ENCODE results near the gene NRXN3. TPM values are rescaled to one million over a fixed set of nuclear protein-coding genes. Genes with fewer than 3 reads are reported as not detected.

The NRXN3 gene
- total and polyA plus RNA-seq, 2 experiments from 2014 or later = 1.0 to 1.8 TPM

GRCh38 chr14:79914595-79914994 is 1744.4 kb downstream of the NRXN3 start:
- H3K27ac ChIP-seq (ENCODE audit: low read depth) = no peak overlapping the region
- Mint-ChIP-seq H3K27ac (no peak overlapping the region), H3K4me3 (no peak overlapping the region), H3K36me3 (ENCODE audit: low read depth) (no peaks in the 10 kb centered on the region), H3K9me3 (no peaks in the 10 kb centered on the region), H3K4me1 (no peaks in the 10 kb centered on the region; the same call in 2 of the 3 replicates), H3K27me3 (ENCODE audit: insufficient read depth, low read depth, poor library complexity) (no peaks in the 10 kb centered on the region)
- no peak overlapping the region for H3K4me2 ChIP-seq
- DNase-seq (ENCODE audit: low spot score) = no peak
- H2AFZ ChIP-seq = no peak overlapping the region
- no peak for ATAC-seq
- H3K4me1 ChIP-seq (ENCODE audit: insufficient read depth) = 0 out of 2 replicates have a peak, but pooled peaks cover 5% of the 10 kb centered on the region
- no peaks in the 10 kb centered on the region for H4K20me1 ChIP-seq (replicated peaks; ENCODE audit: insufficient read depth)
- no peaks in the 10 kb centered on the region for H3K27me3 ChIP-seq (ENCODE audit: insufficient read depth)
- TF ChIP-seq, protein P1, sequence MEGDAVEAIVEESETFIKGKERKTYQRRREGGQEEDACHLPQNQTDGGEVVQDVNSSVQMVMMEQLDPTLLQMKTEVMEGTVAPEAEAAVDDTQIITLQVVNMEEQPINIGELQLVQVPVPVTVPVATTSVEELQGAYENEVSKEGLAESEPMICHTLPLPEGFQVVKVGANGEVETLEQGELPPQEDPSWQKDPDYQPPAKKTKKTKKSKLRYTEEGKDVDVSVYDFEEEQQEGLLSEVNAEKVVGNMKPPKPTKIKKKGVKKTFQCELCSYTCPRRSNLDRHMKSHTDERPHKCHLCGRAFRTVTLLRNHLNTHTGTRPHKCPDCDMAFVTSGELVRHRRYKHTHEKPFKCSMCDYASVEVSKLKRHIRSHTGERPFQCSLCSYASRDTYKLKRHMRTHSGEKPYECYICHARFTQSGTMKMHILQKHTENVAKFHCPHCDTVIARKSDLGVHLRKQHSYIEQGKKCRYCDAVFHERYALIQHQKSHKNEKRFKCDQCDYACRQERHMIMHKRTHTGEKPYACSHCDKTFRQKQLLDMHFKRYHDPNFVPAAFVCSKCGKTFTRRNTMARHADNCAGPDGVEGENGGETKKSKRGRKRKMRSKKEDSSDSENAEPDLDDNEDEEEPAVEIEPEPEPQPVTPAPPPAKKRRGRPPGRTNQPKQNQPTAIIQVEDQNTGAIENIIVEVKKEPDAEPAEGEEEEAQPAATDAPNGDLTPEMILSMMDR (conservative IDR thresholded peaks at IDR 0.05; ENCODE audit: low read depth in 2 of 2) = no peak
- TF ChIP-seq ETS1 (IDR thresholded peaks at IDR 0.05) (no peak), EZH2phosphoT487 (IDR thresholded peaks at IDR 0.05; ENCODE audit: unreplicated experiment) (no peak), EZH2 (IDR thresholded peaks at IDR 0.05; ENCODE audit: low read depth, unreplicated experiment) (no peak), ZNF331 (CRISPR knock-in tag; IDR thresholded peaks at IDR 0.05; ENCODE audit: low read depth) (no peak), CREB1 (CRISPR knock-in tag; IDR thresholded peaks at IDR 0.05; ENCODE audit: low read depth) (no peak), STAT1 (IDR thresholded peaks at IDR 0.05; ENCODE audit: unreplicated experiment) (no peak), NANOG (IDR thresholded peaks at IDR 0.05; ENCODE audit: borderline replicate concordance) (no peak), ZNF114 (CRISPR knock-in tag; IDR thresholded peaks at IDR 0.05) (no peak), POLR2AphosphoS5 (IDR thresholded peaks at IDR 0.05; ENCODE audit: low read depth) (no peak)
- TF ChIP-seq, protein P2, sequence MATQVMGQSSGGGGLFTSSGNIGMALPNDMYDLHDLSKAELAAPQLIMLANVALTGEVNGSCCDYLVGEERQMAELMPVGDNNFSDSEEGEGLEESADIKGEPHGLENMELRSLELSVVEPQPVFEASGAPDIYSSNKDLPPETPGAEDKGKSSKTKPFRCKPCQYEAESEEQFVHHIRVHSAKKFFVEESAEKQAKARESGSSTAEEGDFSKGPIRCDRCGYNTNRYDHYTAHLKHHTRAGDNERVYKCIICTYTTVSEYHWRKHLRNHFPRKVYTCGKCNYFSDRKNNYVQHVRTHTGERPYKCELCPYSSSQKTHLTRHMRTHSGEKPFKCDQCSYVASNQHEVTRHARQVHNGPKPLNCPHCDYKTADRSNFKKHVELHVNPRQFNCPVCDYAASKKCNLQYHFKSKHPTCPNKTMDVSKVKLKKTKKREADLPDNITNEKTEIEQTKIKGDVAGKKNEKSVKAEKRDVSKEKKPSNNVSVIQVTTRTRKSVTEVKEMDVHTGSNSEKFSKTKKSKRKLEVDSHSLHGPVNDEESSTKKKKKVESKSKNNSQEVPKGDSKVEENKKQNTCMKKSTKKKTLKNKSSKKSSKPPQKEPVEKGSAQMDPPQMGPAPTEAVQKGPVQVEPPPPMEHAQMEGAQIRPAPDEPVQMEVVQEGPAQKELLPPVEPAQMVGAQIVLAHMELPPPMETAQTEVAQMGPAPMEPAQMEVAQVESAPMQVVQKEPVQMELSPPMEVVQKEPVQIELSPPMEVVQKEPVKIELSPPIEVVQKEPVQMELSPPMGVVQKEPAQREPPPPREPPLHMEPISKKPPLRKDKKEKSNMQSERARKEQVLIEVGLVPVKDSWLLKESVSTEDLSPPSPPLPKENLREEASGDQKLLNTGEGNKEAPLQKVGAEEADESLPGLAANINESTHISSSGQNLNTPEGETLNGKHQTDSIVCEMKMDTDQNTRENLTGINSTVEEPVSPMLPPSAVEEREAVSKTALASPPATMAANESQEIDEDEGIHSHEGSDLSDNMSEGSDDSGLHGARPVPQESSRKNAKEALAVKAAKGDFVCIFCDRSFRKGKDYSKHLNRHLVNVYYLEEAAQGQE (IDR thresholded peaks at IDR 0.05; ENCODE audit: unreplicated experiment) = no peak
- H3K4me3 ChIP-seq = no peak overlapping the region
- no peaks in the 10 kb centered on the region for H3K79me2 ChIP-seq (replicated peaks; ENCODE audit: insufficient read depth)
- no peaks in the 10 kb centered on the region for H3F3A ChIP-seq (replicated peaks; ENCODE audit: low read depth)
- no peaks in the 10 kb centered on the region for H3K36me3 ChIP-seq (ENCODE audit: insufficient read depth)
- H3K9me2 ChIP-seq (ENCODE audit: insufficient read depth) = peaks cover 3% of the 10 kb centered on the region; the same call in 1 of the 2 replicates

All from GM23338 (cell line).